Esophagus muscularis mucosa (tissue), 4 donors: ENCODE measurements around the gene GSTM2. TPM values are rescaled to one million over a fixed set of nuclear protein-coding genes. Genes with fewer than 3 reads are reported as not detected.

Experiments used
- DNase-seq: peaks from one replicate; pipeline ENCODE4 v3.0.0-alpha.2; 2017; ENCODE audit errors: extremely low spot score
- H3K27ac ChIP-seq, 4 donors: fragments of 200-600 bp; sonication (generic); replicated peaks in 1 of 4; 1 replicate in 3 of 4; 2 replicates in 1 of 4; pipeline ENCODE4 v1.5.1; 2016 to 2019; ENCODE audit warnings: mild to moderate bottlenecking in 1 of 4
- H3K27me3 ChIP-seq, 4 donors: fragments of 200-600 bp; sonication (generic); one replicate each; pipeline versions ENCODE4 v1.5.1 to v1.6.0; 2016 to 2019
- H3K36me3 ChIP-seq, 4 donors: fragments of 200-600 bp; sonication (generic); one replicate each; pipeline ENCODE4 v1.5.1; 2016 to 2019
- H3K4me1 ChIP-seq, 4 donors: fragments of 200-600 bp; sonication (generic); one replicate each; pipeline ENCODE4 v1.5.1; 2016 to 2019
- H3K4me3 ChIP-seq, 4 donors: fragments of 200-600 bp; sonication (generic); 1 replicate in 2 of 4; 2 replicates in 2 of 4; pipeline ENCODE4 v1.5.1; 2016 to 2019; ENCODE audit warnings: mild to moderate bottlenecking in 4 of 4, moderate library complexity in 1 of 4
- H3K9me3 ChIP-seq, 4 donors: fragments of 200-600 bp; sonication (generic); 1 replicate in 3 of 4; 2 replicates in 1 of 4; pipeline ENCODE4 v1.5.1; 2016 to 2019
- CTCF ChIP-seq, 3 experiments: fragments of 200-600 bp in 2 of 3; fragments of 450-650 bp in 1 of 3; sonication (generic) in 2 of 3; IDR thresholded peaks; one replicate each; pipeline ENCODE4 v1.5.1; 2017 to 2019; ENCODE audit warnings: antibody characterized with exemption in 3 of 3, mild to moderate bottlenecking in 2 of 3, moderate library complexity in 1 of 3
- EP300 ChIP-seq: sonication (generic); formaldehyde crosslinking; IDR thresholded peaks from one replicate; pipeline ENCODE4 v1.6.1; 2017; ENCODE audit warnings: antibody characterized with exemption
- POLR2A ChIP-seq: fragments of 450-650 bp; IDR thresholded peaks from one replicate; pipeline ENCODE4 v1.6.1; 2017; ENCODE audit warnings: antibody characterized with exemption, moderate library complexity, mild to moderate bottlenecking, low read depth
- POLR2AphosphoS5 ChIP-seq, 2 donors: sonication (generic); formaldehyde crosslinking; IDR thresholded peaks; one replicate each; pipeline ENCODE4 v1.6.1; 2017; ENCODE audit warnings: antibody characterized with exemption in 2 of 2
- WGBS: methylation state at CpG from one replicate; pipeline ENCODE4 v1.1.5; 2018; 5-methylcytosine and 5-hydroxymethylcytosine counted together
- intact Hi-C: fragments of 100-400 bp; cut with DNase I; formaldehyde crosslinking; loops from one replicate; pipeline ENCODE4 v1.15.1; 2023
- total RNA-seq, 4 donors: library from RNA; depleted of rRNA; stranded (reverse); fragments of >200 nt; gene quantifications; one replicate each; pipeline versions ENCODE4 v1.1.0 to v1.2.1, GENCODE V29; 2016

GSTM2 gene
- 10 to 100 TPM; 19.9 to 59.0 (median 39.3) TPM for total RNA-seq

GRCh38 chr1:109667452-109668122, at the start of gene GSTM2:
Gene GSTM2 (plus strand): TSS chr1:109668057. CDS start chr1:109668116, 59 bp downstream.
- intact Hi-C loops = no loop called here
- TF ChIP-seq POLR2A = no peak
- TF ChIP-seq CTCF (IDR thresholded peaks at IDR 0.05) = no peak
- TF ChIP-seq POLR2AphosphoS5 (IDR thresholded peaks at IDR 0.05) = peak; percentile 60 to 74
- no peak for TF ChIP-seq EP300
- peaks cover 0 to 30% (median 5%) of the 10 kb centered on the region in 4 donors for H3K36me3 ChIP-seq
- H3K27me3 ChIP-seq = no peaks in the 10 kb centered on the region
- H3K4me3 ChIP-seq = peak within 1 kb of the TSS; percentile 63 to 73 (median 66)
- no peaks in the 10 kb centered on the region for H3K9me3 ChIP-seq
- DNase-seq = peak; percentile 98
- 10% methylated on average over 18 of the region's 22 CpGs for WGBS
- peaks cover 4 to 26% (median 19%) of the 10 kb centered on the region in 4 donors for H3K4me1 ChIP-seq
- H3K27ac ChIP-seq = peak within 1 kb of the TSS; percentile 53 to 74 (median 68)

GRCh38 chr1:109618661-109619575, 48.9 kb upstream of the GSTM2 start:
- peak overlapping the region in 3 of 4 donors; percentile 75 to 82 (median 77) for H3K27ac ChIP-seq
- 44% methylated on average over 9 of the region's 9 CpGs for WGBS

GRCh38 chr1:109619576-109620400, 48.1 kb upstream of the GSTM2 start, which contains the start of the genes AMPD2 and GNAT2:
Gene AMPD2 (plus strand): TSS chr1:109619837. CDS start chr1:109621176, 1,339 bp downstream.
Gene GNAT2 (minus strand): TSS chr1:109619616. CDS start chr1:109612870, 6,746 bp downstream.
- TF ChIP-seq POLR2AphosphoS5 (IDR thresholded peaks at IDR 0.05) (peak; percentile 50 to 71), POLR2A (no peak)
- intact Hi-C loops = loop anchor here (2.0 kb wide), 1 partner anchor 71 kb away; the partner anchor contains the start of gene GNAI3

More at GRCh38 chr1:109618661-109619575, 48.9 kb upstream of the GSTM2 start:
- intact Hi-C loops = no loop called here
- peak overlapping the region; percentile 58 to 72 (median 64) for H3K4me3 ChIP-seq
- H3K36me3 ChIP-seq = no peaks in the 10 kb centered on the region
- H3K4me1 ChIP-seq = peaks cover 26 to 50% (median 49%) of the 10 kb centered on the region in 4 donors
- H3K27me3 ChIP-seq = no peaks in the 10 kb centered on the region
- no peak for DNase-seq
- TF ChIP-seq CTCF (IDR thresholded peaks at IDR 0.05) = no peak
- no peak for TF ChIP-seq EP300
- TF ChIP-seq POLR2AphosphoS5 (IDR thresholded peaks at IDR 0.05) = no peak
- TF ChIP-seq POLR2A = no peak
- H3K9me3 ChIP-seq = no peaks in the 10 kb centered on the region

GRCh38 chr1:109620401-109620791, 47.5 kb upstream of the GSTM2 start:
- intact Hi-C loops = loop anchor here (2.0 kb wide), 1 partner anchor 72 kb away; the partner anchor contains the start of gene GNAI3
- 0% methylated on average over 6 of the region's 9 CpGs for WGBS
- Histone ChIP-seq H3K4me1 (peaks cover 34 to 64% (median 63%) of the 10 kb centered on the region in 4 donors), H3K27ac (peak overlapping the region; percentile 75 to 86 (median 80)), H3K4me3 (peak overlapping the region; percentile 58 to 72 (median 64)), H3K27me3 (no peaks in the 10 kb centered on the region), H3K36me3 (no peaks in the 10 kb centered on the region), H3K9me3 (no peaks in the 10 kb centered on the region)
- DNase-seq = no peak
- TF ChIP-seq EP300 (no peak), POLR2A (no peak), CTCF (IDR thresholded peaks at IDR 0.05) (no peak), POLR2AphosphoS5 (IDR thresholded peaks at IDR 0.05) (no peak)

More at GRCh38 chr1:109619576-109620400, 48.1 kb upstream of the GSTM2 start, which contains the start of the genes AMPD2 and GNAT2:
- Histone ChIP-seq H3K9me3 (no peaks in the 10 kb centered on the region), H3K27ac (peak within 1 kb of the TSS; percentile 75 to 86 (median 80)), H3K4me3 (peak within 1 kb of the TSS; percentile 58 to 72 (median 64)), H3K27me3 (no peaks in the 10 kb centered on the region), H3K4me1 (peaks cover 34 to 59% (median 57%) of the 10 kb centered on the region in 4 donors), H3K36me3 (no peaks in the 10 kb centered on the region)
- WGBS = 20% methylated on average over 1 of the region's 47 CpGs
- no peak for DNase-seq
